Measurements from ENCODE around the gene MTFP1.
"Not testable (repeated sequence)": the region's sequence is repeated elsewhere in the genome, so short reads cannot be mapped to it uniquely, and the experiment has no call there.

Gene MTFP1

DNA sequence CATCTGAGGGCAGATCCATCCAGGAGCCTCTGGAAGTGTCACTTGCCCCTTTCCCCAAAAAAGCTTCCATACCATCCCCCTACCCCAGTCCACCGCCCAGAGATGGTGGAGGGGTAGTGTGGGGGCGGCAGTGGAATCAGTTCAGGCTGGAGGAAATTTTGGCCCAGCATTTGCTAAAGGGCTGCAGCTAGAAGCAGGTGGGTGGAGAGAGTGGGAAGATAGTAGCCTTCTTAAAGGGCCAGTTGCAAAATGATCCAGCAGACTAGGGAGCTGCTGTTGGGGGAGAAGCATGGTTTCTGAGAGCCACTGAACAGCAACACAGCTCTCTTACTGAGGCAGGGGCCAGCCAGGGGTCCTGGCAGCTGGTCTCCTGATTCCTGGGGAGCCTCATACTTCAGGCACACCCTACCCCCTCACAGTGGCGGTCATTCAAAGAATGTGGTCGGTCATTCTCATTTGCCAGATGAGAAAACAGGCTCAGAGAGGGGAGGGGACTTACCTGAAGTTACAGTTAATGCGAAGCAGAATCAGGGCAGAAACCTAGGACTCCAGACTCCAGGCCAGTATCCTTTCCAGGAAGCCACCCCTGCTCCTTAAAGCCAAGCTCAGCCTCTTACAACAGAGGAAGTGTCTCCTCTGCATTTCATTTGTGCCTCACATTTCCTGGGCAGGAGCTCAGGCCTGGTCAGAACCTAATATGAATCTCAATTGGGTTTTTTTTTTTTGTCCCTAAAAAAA lies 23.4 kb upstream of the MTFP1 start:
- no peak for DNase-seq (ENCODE audit: low read depth)

DNA sequence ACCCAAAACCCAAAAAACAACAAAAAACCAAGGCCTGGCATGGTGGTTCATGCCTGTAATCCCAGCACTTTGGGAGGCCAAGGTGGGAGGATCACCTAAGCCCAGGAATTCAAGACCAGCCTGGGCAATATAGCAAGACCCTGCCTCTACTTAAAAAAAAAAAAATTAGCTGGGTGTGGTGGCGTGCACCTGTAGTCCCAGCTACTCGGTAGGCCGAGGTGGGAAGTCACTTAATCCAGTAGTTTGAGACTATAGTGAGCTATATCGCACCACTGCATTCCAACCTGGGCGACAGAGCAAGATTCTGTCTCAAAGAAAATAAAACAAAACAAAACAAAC lies 22.8 kb upstream of the MTFP1 start:
- DNase-seq (ENCODE audit: low read depth) = not testable (repeated sequence)

DNA sequence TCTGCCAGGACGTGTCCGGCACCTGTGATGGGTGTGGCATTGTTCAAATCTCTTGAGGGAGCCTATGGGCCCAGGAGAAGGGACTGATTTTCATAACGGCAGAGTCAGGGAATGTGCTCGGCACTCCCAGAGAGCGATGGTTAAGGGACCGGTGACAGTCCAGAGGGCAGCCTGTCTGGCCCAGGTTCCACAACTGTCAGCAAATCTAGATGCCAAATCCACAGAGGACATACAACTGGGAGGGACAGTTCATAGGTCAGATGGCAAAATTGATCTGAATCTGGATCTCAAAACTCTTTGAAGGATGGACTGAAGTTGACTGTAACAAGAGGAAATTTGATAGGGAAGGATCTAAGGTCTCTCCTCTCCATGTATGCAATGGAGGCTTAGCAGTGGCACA lies 21.3 kb upstream of the MTFP1 start:
- DNase-seq (ENCODE audit: low read depth) = no peak

DNA sequence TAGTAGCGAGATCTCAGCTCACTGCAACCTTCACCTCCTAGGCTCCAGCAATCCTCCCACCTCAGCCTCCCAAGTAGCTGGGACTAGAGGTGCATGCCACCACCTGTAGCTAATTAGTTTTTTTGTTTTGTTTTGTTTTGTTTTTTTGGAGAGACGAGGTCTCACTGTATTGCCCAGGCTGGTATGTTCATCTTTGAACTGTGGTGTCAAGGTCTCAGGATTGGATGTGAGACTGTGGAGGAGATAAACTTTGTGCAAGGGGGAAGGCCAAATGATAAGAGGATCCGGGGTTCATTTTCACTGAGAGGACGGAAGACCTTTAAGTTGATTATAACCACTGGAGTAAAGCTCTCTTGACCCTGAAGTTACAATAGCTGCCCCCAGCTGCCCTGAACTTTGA lies 19.8 kb upstream of the MTFP1 start:
- DNase-seq (ENCODE audit: low read depth) = no peak

DNA sequence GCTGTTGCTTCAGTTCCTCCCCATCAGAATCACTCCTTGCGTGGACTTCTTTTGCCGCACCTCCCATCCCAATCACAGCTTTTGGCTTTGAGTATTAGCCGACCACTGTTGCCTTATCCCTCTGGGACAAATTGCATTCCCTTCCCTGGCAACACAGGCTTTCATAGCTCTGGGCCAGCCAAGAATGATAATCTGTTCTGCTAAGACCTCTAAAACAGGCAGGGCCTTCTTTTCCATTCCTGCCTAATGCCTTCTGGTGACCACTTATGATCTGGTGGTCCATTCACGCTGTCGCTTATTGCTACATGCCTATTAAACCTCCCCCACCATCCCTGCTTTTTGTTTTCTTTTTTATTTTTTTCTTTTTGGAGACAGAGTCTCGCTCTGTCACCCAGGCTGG lies 19.2 kb upstream of the MTFP1 start:
- no peak for DNase-seq (ENCODE audit: low read depth)

DNA sequence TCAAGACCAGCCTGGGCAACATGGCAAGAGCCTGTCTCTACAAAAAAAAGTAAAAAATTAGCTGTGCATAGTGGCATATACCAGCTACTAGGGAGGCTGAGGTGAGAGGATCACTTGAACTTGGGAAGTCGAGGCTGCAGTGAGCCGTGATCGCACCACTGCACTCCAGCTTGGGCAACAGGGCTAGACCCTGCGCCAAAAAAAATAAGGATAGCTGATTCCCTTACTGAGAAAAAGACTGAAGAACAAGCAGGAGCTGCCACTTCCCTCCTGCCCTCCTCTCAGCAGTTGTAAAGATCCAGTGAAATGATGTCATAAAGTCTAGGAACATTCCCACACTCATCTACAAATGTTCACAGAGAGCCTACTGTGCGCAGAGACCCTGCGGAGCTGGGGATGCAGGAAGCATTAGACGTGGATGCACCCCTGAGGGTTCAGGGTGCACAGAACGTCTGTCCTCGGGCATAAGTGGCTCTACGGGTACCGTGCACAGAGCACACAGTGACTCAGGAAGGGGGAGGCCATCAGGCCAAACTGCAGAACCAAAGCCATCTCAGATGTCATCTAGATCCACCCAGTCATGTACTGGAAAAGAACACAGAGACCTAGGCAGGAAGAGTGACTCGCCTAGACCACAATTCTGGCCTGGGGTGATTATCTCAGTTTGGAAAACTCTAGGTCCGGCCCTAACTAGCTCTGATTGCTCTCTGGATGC lies 17.0 kb upstream of the MTFP1 start:
- DNase-seq (ENCODE audit: low read depth) = no peak

DNA sequence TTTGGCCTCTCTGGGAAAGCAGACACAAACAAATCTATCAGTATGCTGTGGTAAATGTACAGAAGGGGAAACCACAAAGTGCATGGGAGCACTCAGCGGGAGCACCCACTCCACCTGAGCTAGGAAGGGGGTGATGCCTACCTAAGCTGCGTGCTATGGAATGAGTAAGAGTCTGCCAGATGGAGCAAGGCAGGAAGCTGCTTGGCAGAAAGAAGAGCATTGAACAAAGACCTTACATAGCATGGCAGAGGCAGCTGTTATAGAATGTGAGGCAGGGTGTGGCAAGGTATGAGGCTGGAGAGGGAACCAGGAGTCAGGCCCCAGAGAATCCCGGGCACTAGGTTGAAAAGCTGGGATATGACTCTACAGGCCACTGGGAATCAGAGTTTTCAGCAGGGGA lies 13.8 kb upstream of the MTFP1 start:
- DNase-seq (ENCODE audit: low read depth) = no peak

DNA sequence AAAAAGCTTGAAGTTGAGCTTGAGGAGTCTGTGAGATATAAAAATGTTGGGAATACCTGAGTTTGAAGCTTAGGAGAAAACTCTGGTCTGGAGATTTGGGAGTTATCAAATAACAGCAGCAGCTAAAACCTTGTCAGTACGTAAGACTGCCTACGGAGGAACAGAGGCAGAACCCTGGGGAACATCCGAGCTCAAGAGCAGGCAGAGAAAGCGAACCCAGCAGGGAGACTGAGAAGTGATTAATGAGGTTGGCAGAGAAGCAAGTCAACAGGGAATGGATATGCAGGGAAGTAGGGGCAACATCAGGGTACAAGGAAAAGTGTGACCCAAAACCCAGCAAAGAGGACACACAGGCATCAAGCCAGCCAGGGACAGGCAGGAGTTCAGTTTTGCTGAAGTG lies 12.6 kb upstream of the MTFP1 start:
- no peak for DNase-seq (ENCODE audit: low read depth)

DNA sequence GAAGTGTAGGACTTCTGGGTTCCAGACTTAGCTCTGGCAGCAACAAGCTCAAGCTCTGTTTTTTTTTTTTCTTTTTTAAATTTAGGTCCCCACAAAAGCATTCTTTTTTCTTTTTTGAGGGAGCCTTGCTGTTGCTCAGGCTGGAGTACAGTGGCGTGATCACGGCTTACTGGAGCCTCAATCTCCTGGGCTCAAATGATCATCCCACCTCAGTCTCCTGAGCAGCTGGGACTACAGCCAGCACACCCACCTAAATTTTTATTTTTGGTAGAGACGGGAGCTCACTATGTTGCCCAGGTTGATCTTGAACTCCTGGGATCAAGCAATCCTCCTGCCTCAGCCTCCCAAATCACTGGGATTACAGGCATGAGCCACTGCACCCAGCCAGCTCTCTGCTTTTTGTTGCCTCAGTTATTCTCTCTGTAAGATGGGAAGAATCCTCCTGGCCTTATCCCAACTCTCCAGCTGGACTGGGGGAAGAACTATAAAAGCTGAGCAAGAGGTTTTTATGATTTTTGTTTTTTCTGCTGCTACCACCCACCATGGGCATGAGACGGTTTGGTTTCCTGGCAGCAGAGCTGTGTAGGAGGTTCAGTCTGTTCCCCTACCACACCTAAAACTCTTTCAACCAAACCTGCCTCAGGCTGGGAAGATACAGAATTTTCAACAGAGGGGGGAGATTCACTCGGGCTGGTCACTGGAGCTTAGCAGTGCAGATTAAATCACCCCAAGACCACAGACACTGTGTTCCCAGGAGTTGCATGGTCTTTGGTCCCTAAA lies 11.6 kb upstream of the MTFP1 start:
- no peak for DNase-seq (ENCODE audit: low read depth)

DNA sequence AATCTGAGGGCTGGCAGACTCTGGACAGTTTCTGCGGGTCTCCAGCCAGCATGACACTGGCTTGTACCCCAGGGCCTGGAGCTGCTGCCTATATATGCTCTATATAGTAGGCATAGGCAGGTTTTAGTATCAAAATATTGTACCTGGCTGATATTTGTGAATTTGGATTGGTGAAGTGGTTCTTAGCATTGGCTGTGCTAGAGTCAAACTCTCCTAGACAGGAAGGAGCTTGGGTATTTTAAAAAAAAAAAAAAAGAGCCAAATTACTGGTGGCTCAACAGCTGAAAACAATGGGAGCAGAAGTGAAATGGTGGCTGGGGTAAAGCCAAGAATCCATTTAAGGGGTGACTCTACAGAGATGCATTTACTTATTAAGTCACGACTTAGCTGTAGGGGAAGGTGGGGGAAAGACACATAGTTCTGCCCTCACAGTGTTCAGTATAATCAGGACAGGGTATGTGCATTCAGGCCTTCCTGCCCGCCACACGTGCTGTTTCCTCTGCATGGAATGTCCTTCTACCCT lies 11.0 kb upstream of the MTFP1 start:
- no peak for DNase-seq (ENCODE audit: low read depth)

DNA sequence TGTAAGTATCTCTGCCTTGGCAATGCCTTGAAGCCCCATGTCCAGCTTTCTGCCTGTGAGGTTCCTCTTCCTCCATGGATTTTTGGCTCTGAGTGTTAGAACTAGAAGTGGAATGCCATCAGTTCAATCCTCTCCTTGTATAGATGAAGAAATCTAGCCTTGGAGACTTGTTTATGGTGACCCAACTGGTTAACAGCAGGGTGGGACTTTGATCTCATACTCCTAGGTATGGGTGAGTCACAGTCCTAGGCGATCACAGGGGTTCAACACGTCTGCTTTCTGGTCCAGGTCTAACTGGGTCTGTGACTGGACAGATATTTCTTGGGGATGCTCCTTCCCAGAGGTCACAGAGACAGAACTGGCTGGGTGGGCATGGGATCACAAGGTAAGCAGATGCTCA lies 9.2 kb upstream of the MTFP1 start:
- no peak for DNase-seq (ENCODE audit: low read depth)

DNA sequence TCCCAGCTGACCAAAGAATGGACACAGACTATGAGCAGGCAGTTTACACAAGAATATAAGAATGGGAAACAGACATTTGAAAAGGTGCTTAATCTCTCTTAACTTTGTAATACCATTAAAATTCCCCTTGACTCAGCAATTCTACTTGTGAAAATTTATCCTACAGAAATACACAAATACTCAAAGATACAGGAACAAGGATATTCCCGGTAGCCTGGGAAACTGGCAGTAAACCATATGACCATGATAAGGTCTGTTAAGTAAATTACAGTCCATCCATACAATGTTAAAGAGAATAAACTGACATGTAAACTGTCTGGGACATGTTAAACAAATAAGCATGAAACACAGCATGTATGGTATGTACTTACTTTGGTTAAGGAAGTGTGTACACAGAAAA lies 8.7 kb upstream of the MTFP1 start:
- DNase-seq (ENCODE audit: low read depth) = no peak

DNA sequence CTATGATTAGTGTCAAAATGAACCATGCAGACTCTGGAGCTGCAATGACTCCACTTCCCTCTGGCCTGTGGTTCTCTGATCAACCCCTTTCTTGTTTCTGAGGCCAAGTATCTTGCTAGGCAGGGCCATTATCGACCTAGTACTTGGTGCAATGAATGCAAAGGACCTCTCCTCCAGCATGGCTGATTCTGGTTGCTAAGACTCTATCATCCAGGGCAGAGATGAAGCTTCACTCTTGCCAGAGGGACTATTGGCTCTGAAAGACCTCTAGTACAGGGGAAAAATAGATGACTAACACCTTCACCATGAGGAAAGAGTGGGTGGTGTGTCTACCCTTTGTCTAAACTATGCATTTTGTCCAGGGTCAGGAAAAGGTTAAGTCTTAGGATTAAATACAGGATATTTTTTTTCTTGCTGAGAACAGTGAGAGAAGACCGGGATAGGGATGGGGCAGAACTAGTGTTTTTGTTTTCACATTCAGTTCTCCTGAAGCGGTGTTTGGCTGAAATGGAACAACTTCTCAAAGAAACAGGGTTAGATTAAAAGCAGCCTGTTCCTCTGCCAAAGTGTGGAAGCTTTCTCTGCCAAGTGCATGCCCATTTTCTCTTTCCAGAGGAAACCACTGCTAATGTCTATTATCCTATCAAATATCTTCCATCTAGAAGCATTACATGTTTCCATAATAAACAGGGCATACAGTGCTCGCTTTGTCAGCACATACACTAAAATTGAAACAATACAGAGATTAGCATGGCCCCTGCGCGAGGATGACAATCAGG lies 5.0 kb upstream of the MTFP1 start:
- no peak for DNase-seq (ENCODE audit: low read depth)

DNA sequence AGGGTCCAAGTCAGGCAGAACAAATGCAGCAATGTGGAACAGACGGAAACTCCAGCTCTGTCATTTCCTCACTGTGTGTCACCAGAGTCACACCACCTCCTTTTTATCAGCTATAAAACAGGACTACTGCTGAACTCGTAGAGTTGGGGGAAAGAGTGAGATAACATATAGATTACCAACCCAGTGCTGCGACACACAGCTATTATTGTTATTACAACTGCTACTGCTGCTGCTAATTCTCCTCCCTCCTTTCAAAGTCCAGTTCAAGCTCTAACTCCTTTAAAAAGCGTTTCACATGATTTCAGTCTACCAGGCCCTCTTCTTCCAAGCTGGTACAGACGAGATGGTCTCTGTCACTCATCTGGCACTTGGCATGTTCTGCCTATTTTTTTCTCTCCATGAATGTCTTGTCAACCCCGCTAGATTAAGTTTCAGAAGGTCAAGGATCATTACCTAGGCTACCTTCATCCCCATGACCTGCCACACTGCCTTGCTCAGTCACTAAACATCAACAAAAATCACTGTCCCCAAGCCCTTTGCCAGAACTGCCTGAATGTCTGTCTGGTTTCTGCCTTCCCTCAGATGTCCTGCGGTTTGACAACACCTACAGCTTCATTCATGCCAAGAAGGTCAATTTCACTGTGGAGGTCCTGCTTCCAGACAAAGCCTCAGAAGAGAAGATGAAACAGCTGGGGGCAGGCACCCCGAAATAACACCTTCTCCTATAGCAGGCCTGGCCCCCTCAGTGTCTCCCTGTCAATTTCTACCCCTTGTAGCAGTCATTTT lies 3.7 kb upstream of the MTFP1 start:
- no peak for DNase-seq (ENCODE audit: low read depth)

DNA sequence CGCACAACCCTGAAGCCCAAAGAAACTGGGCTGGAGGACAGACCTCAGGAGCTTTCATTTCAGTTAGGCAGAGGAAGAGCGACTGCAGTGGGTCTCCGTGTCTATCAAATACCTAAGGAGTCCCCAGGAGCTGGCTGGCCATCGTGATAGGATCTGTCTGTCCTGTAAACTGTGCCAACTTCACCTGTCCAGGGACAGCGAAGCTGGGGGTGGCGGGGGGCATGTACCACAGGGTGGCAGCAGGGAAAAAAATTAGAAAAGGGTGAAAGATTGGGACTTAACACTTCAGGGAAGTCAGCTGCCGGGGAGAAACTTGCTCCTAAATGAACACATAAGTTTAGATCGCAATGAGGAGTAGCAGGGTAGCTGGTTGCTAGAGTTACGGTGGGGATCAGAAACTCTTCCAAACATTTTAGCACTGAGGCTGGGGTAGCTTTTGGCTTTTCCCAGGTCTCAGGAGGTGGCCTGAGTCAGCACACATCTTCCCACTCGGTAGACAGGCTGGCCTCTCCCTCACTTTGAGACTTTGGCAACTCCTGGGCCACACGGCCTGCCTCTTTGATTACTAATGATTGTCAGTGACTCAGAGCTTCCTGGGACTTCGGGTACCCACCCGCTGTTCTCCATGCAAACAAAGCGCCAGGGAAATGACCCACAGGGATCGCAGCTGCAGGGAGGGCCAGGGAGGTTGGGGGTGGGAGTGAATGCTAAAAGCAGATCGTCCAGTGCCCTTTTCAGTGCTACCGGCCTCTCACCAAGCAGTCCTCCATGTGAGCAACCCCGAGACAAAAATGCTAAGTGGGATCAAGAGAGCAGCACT lies 2.9 kb upstream of the MTFP1 start:
- DNase-seq (ENCODE audit: low read depth) = no peak

DNA sequence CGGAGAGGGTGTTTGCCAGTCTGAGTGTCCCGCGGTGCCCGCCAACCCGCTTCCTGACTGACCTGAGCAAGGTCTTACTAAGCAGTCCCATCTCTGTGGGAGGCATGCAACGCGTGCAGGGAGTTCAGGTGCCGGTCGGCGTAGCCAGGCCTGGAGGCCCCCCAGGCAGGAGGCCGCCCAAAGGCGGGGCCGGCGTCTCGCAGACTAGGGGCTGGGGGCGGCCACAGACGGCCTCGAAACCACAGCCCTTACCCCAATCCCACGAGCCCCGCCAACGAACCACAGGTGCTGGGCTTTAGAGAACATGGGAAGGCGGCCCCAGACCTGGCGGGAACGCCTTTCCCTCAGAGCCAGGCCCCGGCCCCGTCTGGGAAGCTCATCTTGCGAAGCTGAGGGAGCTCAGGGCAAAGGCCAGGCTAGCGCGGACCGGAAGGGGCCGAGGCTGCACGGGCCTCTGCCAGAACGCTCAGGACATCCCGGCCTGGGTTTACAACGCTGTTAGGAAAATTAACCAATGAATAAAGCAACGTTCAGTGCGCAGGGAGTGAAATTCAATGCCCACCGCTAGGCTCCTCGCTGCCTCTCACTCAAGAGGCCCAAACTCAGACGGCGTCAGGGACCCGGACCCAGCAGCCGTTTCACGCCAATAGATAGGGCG lies 2.1 kb upstream of the MTFP1 start:
- DNase-seq (ENCODE audit: low read depth) = no peak

DNA sequence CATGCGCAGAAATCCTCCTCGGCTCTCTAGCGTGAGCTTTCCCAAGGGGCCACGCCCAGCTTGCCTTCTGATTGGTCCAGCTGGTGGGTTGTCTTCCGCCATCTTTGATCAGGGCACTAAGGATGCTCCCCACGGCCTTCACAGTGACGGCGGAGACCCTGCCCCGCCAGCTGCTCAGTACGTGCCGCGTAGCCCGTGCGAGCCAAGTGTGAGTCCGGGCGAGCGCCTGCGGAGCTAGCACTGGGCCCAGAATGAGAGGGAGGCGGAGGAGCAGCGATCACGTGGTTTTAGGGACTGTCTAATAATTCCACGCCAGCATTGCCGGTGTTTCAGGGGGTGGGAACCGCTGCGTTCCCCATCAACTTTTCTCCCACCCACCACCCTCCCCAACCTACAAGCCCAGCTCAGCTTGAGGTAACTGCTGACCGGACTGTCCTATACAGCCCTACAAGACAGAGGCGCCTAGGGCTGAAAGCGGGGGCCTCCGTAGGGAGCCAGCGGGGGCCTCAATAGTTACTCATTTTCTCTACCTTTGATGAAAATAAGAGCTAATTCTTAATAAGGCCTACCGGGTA lies 1.5 kb upstream of the MTFP1 start:
- DNase-seq (ENCODE audit: low read depth) = peak; percentile 96

DNA sequence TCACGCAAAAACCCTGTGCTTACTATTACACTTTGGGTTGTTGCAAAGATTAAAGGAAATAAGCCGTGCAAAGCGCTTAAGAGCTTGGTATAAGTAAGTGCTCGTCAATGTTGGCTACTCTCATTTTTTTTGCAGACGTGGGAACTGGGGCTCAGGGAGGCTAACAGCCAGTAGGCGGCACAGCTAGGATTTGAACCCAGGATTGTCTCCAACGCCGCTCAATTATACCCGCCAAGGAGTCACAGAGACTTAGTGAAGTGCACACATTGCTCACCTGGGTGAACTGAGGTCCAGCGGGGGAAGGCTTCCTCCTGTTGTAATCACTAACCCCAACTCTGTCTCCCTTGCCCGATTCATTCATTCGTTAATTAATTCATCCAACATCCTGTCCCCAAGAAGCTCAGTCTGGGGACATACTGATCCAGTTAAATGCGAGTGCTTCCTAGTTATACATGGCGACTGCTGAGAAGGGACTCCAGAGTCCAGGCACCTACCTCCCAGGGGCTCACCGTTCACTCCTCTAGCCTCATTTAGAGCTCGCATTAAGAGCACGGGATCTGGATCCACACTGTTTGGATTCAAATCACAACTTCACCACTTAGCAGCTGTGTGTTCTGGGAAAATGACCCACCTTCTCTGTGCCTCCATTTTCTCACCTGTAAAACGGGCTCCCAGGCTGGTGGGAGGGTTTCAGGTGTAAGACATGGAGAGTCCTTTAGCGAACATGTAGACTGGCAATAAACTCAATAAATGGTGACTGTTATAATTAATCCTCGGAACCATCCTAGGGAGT lies 838 bp upstream of the MTFP1 start:
- DNase-seq (ENCODE audit: low read depth) = no peak

DNA sequence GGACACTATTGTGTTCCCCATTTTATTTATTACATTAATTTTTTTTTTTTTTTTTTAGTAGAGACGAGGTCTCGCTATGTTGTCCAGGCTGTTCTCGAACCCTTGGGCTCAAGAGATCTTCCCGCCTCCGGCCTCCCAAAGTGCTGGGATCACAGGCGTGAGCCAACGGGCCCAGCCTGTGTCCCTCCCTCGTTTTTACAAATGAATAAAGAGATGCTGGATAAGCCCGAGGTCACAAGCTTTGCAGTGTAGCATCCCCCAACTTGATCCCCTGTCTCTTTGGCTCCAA lies 297 bp upstream of the MTFP1 start:
- no peak for DNase-seq (ENCODE audit: low read depth)

All from activated T-helper 1 cell treated with Interleukin-2 at 50 U/mL for 16 hours (primary cell).